SK-N-DZ (cell line): ENCODE measurements around the gene RNF14.
"Not testable (repeated sequence)": the region's sequence is repeated elsewhere in the genome, so short reads cannot be mapped to it uniquely, and the experiment has no call there.

ENCODE experiments used
- DNase-seq: peaks from one replicate; pipeline ENCODE4 v3.0.0-alpha.2; 2015; ENCODE audit warnings: low spot score

The RNF14 gene

GRCh38 chr5:142013734-142014521 is 45.0 kb downstream of the RNF14 start:
- no peak for DNase-seq

DNA sequence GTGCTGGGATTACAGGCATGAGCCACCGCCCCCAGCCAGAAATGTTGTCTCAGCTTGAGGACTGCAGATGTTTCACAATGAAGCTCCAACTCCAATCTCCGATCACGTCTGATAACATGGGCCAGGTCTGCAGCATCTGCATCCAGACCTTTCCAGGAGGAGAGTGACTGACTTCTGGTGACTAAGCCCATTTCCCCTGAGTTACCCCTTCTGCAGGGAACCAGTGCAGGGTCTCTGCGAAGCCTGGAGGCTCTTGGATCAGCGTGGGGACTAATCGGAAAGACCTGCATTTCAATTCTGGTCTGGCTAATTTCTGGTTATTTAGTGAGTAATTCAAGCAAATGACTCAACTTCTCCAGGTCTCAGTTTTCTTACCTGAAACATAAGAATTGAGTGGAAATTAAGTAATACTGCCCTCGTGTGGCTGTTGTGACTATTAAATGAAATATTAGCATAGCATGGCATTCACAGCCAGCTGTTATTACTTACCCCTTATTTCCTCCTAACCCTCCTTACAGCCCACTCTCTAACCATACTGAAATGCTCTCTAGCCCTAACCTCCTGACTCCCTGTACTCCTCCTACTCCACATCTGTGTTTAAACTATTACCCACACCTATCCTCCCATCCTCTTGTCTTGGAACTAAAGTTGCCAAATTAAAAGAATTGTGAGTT is 46.1 kb downstream of the RNF14 start:
- peak; percentile 56 for DNase-seq

GRCh38 chr5:142015781-142016533 is 47.1 kb downstream of the RNF14 start:
- DNase-seq, result no peak

- DNase-seq, result no peak
Observed at GRCh38 chr5:142016556-142016955, 47.7 kb downstream of the RNF14 start.

DNA sequence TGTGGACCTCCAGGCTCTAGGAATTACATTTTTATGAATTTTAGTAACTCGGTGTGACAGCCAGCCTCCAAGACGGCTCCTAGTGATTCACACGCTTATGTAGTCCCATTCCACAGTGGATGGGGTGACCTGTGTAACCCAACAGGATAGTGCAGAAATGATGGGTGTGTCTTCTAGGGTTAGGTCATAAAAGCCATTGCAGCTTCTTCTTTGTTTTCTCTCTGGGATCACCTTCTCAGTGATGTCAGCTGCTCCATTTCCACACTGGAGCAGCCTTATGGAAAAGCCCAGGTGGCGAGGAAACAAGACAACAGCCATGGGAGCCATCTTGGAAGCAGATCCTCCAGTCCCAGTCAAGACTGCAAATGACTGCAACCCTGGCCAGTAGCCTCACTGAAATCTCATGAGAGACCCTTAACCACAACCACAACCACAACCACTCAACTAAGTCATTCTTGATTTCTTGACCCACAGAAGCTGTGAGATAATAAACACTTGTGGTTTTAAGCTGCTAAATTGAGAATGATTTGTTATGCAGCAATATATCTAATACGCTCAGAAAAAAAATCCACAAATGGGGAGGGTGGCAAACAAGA is 49.0 kb downstream of the RNF14 start:
- no peak for DNase-seq

- DNase-seq, result no peak
Observed at GRCh38 chr5:142020122-142020659, 51.3 kb downstream of the RNF14 start.

- DNase-seq, result no peak
Observed at GRCh38 chr5:142023836-142024235, 54.9 kb downstream of the RNF14 start.

- peak; percentile 91 for DNase-seq
Observed at GRCh38 chr5:142024771-142025304, 55.9 kb downstream of the RNF14 start.

- DNase-seq, result no peak
Observed at GRCh38 chr5:142025637-142026036, 56.7 kb downstream of the RNF14 start.

DNA sequence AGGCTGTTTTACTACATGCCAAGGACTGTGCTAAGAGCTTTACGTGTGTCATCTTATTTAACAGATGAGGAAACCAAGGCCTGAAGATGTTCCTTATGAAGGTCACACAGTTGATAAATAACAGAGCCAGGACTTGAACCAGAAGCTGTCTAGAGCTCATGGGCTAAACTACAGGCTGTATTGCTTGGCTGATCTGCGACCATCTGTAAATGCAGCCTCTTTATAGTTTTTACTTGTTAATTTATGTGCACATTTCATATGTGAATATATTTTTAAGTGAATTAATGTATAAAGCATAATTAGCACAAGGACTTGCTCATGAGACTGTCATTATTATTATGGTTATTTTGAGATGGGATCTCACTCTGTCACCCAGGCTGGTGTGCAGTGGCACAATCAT is 63.2 kb downstream of the RNF14 start:
- no peak for DNase-seq

- DNase-seq, result peak; percentile 26
Observed at GRCh38 chr5:142032747-142033631, 64.1 kb downstream of the RNF14 start.

- peak; percentile 79 for DNase-seq
Observed at GRCh38 chr5:142033632-142034567, 65.0 kb downstream of the RNF14 start.

DNA sequence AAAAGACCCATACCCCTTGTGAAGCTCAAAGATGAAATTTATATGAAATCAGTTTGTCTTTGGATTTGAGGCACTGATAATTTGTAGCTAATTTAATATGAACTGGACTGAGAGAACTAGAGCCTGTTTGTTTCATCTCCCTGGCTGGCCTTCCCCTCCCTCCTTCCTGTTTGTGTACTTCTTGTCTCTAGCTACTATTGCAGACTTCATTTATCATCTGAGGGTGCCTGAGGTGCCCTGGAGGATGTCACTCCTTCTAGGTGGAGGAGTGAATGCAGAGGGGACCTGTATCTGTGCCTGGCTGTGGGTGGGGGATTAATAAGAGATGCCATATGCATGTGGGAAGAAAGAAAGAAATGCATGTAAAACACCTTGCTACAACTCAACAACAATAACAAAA is 66.1 kb downstream of the RNF14 start:
- DNase-seq, result no peak

DNA sequence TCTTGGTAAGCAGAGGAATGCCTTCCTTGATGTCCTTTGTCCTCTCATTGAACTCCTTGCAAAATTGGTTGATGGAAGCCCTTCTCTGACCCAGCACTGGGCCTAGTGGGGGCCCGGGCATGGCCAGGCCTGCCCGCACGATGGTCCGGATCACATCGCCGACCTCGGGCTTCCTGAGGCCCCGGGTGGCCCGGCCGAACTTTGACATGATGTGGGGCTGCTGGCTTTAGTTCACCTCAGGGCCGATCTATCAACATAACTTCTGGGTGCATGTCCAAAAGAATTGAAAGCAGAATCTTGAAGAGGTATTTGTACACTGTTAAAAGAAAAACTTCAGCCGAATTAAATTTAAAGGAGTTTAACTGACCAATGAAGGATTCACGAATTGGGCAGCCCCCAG is 68.0 kb downstream of the RNF14 start:
- DNase-seq, result no peak

DNA sequence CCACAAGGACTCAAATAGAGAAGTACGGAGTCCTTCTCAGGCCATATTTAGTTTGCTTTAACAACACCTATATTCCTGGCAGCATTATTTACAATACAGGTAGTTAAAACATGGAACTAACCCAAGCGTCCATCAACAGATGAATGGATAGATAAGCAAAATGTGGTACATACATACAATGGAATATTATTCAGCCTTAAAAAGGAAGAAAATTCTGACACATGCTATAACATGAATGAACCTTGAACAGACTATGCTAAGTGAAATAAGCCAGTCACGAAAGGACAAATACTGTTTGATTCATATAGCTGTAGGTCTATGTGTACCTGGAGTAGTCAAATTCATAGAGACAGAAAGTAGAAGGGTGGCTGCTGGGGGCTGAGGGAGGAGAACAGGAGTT is 68.7 kb downstream of the RNF14 start:
- DNase-seq, result not testable (repeated sequence)

- no peak for DNase-seq
Observed at GRCh38 chr5:142038735-142039134, 69.8 kb downstream of the RNF14 start.
